Renal cortical epithelial cell (primary cell): ENCODE measurements around the gene CAPN10. TPM values are rescaled to one million over a fixed set of nuclear protein-coding genes. Genes with fewer than 3 reads are reported as not detected.
A peak's percentile ranks its signal among the peaks of the same experiment; 100 is the strongest.

ENCODE experiments used
- DNase-seq: peaks from one replicate; pipeline ENCODE4 v3.0.0-alpha.2; 2011; ENCODE audit warnings: low read depth
- total RNA-seq: library from RNA; depleted of rRNA; stranded (reverse); fragments of >200 nt; gene quantifications from 2 replicates; pipeline ENCODE4 v1.2.3, GENCODE V29; 2014

The CAPN10 gene
- total RNA-seq, 1 donor from 2014 or later = 29.5 TPM

GRCh38 chr2:240622531-240623235, 36.1 kb downstream of the CAPN10 start:
- no peak for DNase-seq

DNA sequence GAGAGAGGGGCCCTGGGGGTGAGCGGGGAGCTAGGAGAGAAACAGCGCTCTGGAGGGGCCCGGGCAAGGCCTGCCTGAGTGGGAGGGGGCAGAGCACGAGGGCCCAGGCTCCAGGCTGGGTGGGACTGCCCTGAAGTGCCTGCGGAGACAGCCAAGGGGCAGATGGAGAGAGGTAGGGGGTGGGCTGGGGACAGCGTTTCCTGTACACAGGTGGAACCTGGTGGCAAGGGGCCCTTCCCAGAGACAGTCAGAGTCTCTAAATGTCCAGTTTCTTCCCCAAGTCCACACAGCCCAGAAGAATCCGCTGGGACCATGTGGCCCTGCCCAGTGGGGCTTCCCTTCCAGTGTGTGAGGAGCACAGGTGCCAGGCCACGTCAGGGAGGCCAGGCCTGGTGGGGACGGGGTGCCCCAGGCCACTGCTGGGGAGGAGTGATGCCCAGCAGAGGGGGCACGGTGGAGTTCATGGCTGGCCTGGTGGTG, 37.0 kb downstream of the CAPN10 start:
- DNase-seq = no peak

DNA sequence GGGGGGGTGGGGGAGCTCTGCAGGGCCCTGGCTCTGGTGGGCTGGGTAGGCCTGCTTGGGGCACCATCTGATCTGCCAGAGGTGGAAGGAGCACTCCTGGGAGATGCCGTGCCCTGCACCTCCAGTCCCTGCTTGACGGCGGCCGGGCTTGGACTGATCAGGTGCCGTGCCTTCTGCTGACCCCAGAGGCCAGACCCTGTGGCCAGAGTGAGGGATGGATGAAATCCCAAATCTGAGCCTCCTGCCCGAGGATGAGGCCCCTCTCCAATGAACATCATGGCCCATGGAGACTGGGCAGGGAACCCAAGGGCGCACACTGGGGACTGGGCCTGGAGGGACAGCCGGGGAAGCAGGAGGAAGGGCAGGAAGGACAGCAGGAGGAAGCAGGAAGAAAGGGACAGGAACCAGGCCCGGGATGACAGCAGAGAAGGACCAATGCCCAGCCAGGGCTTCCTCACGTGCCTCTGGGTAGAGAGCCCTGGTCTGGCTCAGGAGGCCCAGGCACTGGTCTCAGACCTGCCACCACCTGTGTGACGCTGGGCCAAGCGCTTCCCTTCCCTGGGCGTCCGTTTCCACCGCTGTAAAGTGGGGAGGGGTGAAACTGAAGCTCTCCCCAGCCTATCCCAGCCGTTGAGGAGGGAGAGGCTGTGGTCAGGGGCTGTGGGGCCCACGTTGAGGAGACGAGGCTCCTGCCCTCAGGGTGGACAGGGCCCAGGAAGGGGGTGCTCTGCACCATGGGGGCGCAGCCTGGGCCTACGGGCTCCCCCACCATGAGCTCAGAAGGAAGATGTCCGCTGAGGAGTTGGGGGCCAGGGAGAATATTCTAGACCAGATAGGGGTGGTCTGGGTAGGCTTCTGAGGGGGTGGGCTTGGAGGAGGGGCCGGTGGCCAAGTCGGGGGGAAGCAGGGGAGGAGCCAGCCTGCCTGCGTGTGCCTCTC, 37.7 kb downstream of the CAPN10 start:
- DNase-seq = no peak

DNA sequence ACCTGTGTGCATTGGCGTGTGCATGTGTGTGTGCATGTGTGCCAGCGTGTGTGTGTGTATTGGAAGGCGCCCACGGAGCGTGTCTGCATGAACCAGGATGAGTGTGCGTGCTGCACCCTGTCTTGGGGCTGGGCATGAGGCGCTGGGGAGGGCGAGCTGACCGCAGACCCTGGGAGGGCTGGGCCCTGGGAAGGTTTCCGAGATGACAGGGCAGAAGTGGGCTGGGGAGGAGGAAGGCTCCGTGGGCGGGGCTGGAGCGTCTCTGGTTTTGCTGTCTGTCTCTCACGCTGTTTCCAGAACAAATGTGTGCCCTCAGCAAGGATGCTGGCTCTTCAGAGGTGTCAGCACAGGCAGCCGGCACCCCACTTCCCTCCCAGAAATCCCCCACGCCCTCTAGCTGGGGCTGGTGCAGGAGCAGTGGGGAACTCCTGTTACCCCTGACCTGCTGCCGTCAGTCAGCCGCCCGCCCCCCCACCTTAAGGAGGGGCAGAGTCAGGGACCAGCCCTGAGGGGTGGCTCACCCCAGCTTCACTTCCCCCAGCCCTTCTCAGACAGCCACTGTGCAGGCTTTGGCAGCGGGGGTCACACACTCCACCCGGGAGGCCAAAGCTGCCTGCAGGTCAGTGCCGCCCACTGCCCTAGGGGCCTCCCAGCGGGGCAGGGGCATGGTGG, 38.6 kb downstream of the CAPN10 start, which contains the start of gene GPR35:
GPR35 (plus strand) TSS at position 531 of the 672 bp plus-strand sequence. CDS start 4,473 bp downstream, outside the sequence.
- DNase-seq = peak; percentile 22

GRCh38 chr2:240626531-240627300, 40.2 kb downstream of the CAPN10 start:
- DNase-seq = no peak

- no peak for DNase-seq
These were observed 41.4 kb downstream of the CAPN10 start for GRCh38 chr2:240627736-240628506.

- no peak for DNase-seq
These were observed 41.9 kb downstream of the CAPN10 start for GRCh38 chr2:240628507-240628807.

DNA sequence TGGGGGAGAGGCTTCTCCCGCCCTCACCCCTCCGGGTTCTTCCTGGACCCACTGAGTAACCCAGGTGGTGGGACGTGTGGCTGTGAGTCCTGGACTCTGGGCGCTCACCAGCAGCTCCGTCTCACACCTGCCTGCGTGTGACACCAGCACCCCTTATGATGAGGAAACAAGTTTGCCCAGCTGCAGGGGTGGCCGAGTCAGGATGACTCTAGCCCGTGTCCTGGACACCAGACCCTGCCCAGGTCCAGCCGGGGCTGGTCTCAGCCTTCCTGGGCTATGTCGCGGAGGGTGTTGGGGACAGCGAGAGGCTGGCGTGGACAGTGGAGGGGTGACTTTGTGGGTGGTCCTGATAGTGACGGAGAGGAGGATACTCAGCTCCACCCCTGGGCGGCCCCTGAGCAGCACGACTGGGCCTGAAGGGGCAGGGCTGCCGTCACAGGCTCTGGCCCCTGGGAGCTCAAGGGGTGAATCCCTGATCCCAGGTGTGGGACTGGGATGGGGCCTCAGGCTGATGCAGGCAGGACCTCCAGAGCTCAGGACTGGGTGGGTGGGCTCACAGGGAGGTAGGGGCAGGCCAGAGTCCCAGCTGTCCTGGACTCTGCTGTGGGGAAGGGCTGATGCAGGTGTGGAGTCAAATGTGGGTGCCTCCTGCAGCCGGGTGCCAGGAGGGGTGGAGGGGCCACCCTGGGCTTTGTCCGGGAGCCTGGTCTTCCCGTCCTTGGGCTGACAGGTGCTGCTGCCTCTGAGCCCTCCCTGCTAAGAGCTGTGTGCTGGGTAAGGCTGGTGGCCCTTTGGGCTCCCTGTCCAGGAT, 42.5 kb downstream of the CAPN10 start:
- no peak for DNase-seq

DNA sequence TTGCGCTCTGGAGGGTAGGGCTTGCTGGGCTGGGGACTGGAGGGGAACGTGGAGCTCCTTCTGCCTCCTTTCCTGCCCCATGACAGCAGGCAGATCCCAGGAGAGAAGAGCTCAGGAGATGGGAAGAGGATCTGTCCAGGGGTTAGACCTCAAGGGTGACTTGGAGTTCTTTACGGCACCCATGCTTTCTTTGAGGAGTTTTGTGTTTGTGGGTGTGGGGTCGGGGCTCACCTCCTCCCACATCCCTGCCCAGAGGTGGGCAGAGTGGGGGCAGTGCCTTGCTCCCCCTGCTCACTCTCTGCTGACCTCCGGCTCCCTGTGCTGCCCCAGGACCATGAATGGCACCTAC, 43.1 kb downstream of the CAPN10 start:
- no peak for DNase-seq

DNA sequence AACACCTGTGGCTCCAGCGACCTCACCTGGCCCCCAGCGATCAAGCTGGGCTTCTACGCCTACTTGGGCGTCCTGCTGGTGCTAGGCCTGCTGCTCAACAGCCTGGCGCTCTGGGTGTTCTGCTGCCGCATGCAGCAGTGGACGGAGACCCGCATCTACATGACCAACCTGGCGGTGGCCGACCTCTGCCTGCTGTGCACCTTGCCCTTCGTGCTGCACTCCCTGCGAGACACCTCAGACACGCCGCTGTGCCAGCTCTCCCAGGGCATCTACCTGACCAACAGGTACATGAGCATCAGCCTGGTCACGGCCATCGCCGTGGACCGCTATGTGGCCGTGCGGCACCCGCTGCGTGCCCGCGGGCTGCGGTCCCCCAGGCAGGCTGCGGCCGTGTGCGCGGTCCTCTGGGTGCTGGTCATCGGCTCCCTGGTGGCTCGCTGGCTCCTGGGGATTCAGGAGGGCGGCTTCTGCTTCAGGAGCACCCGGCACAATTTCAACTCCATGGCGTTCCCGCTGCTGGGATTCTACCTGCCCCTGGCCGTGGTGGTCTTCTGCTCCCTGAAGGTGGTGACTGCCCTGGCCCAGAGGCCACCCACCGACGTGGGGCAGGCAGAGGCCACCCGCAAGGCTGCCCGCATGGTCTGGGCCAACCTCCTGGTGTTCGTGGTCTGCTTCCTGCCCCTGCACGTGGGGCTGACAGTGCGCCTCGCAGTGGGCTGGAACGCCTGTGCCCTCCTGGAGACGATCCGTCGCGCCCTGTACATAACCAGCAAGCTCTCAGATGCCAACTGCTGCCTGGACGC, 43.6 kb downstream of the CAPN10 start:
- no peak for DNase-seq

GRCh38 chr2:240630771-240631547, 44.4 kb downstream of the CAPN10 start:
- DNase-seq = no peak

DNA sequence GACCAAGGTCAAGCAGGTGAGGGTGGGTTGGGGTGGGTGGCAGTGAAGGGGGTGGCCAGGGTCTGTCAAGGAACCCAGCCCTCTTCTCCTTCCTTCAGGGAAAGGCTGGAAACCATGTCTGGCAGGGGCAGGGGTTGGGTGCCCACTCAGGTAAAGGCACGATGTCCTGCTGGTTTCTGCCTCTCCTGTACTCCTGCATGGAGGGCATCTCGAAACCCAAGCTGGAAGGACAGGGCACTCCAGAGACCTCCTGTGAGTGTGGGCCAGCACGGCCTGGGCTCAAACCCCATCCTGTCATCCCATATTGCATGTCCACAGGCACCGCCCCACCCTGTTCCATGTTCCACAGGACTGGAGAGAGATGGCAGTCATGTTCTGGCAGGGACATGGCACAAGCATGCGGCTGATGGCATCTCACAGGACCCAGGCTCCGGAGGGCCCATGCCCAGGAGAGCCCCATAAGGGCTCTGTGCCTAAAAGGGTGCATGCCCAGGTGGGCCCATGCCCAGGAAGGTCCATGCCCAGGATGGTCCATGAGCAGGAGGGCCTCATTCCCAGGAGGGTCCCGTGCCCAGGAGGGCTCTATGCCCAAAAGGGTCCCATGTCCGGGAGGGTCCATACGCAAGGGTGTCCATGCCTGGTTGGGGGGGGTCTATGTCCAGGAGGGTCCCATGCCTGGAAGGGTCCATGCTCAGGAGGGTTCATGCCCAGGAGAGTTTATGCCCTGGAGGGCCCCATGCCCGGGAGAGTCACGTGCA, 45.2 kb downstream of the CAPN10 start:
- no peak for DNase-seq

- no peak for DNase-seq
These were observed 45.8 kb downstream of the CAPN10 start for GRCh38 chr2:240632306-240632721.

GRCh38 chr2:240635121-240635997, 48.8 kb downstream of the CAPN10 start:
- no peak for DNase-seq

DNA sequence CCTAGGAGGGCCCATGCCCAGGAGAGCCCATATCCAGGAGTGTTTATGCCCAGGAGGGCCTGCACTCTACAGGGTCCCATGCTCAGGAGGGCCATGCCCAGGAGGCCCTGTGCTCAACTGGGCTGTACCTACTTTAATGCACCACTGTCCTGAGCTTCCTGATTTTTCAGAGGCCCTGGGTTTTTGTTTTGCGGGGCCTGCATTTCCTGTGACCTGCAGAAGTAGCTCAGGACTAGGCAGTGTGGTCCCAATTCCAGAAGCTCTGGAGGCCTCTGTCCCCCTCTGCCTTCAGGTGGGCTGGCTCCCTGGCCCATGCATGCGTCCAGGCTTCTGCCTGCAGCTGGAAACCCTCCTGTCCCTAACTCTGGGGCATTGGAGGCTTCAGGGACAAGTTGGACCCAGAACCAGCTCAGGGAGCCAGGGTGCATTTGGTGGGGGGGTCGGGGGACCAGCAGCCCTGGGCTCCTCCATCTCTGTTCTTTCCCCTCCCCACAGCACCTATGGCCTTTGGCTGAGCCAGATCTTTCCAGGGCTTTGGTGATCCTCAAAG, 49.5 kb downstream of the CAPN10 start:
- DNase-seq = no peak

DNA sequence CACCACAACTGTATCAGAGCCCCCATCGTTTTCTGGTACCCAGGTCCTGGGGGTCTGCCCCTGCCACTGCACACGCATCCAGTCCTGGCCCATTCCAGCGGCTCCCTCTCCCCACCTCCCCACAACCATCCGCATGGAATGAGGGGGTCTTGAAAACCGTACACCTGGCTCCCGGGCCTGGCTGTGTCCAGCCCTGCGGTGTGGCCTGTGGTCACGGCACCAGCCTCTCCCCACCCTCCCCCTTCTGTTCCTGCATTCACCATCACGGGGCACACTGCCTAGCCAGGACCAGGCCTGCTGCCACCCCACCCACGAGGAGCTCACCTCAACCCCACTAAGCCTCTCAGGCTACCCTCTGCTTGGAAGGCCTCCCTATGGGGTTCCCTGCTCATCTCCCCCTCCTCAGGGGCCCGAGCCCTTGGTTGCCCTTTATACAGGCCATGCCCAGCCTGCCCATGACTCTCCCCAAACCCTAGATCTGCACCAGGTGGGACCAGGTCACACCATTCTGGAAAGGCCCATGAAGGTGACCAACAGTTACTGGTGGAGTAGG, 50.1 kb downstream of the CAPN10 start:
- DNase-seq = no peak
